ENCODE measurements around the gene NAGPA.

DNA sequence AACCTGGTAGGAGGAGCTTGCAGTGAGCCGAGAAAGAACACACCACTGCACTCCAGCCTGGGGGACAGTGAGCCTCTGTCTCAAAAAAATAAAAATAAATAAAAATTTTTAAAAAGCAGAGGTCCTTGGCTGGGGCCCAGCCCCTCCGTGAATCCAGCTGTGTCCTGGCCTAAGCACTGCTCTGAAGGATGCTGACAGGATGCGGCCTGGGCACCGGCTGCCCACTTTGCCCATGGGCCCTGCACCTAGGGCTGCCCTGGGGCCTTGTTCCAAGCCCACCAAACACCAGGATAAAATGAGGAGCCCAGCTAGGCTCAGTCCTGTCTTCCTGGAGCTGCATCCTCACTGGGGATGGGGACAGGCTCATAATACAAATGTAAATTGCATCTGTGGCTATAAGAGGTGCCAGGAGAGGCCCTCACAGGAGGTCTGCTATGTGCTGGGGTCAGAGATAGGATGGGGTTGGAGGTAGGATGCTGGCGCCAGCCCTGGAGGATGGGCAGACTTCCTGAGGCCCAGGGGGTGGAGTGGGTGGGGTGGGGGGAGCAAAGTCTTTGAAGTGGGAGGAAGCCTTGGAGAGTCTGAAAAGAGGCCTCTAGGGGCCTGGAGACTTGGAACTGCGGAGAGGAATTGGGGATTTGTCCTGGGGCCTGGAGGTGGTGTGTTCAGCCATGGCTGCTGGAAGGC is 25.8 kb upstream of the NAGPA start:
- no peak for TF ChIP-seq KAT7 (CRISPR knock-in tag; IDR thresholded peaks at IDR 0.05; ENCODE audit: borderline replicate concordance)
- TF ChIP-seq, protein P1, sequence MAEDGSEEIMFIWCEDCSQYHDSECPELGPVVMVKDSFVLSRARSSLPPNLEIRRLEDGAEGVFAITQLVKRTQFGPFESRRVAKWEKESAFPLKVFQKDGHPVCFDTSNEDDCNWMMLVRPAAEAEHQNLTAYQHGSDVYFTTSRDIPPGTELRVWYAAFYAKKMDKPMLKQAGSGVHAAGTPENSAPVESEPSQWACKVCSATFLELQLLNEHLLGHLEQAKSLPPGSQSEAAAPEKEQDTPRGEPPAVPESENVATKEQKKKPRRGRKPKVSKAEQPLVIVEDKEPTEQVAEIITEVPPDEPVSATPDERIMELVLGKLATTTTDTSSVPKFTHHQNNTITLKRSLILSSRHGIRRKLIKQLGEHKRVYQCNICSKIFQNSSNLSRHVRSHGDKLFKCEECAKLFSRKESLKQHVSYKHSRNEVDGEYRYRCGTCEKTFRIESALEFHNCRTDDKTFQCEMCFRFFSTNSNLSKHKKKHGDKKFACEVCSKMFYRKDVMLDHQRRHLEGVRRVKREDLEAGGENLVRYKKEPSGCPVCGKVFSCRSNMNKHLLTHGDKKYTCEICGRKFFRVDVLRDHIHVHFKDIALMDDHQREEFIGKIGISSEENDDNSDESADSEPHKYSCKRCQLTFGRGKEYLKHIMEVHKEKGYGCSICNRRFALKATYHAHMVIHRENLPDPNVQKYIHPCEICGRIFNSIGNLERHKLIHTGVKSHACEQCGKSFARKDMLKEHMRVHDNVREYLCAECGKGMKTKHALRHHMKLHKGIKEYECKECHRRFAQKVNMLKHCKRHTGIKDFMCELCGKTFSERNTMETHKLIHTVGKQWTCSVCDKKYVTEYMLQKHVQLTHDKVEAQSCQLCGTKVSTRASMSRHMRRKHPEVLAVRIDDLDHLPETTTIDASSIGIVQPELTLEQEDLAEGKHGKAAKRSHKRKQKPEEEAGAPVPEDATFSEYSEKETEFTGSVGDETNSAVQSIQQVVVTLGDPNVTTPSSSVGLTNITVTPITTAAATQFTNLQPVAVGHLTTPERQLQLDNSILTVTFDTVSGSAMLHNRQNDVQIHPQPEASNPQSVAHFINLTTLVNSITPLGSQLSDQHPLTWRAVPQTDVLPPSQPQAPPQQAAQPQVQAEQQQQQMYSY (CRISPR knock-in tag; IDR thresholded peaks at IDR 0.05), result no peak
- no peak for TF ChIP-seq ZNF232 (CRISPR knock-in tag; IDR thresholded peaks at IDR 0.05)
- TF ChIP-seq, protein P2, sequence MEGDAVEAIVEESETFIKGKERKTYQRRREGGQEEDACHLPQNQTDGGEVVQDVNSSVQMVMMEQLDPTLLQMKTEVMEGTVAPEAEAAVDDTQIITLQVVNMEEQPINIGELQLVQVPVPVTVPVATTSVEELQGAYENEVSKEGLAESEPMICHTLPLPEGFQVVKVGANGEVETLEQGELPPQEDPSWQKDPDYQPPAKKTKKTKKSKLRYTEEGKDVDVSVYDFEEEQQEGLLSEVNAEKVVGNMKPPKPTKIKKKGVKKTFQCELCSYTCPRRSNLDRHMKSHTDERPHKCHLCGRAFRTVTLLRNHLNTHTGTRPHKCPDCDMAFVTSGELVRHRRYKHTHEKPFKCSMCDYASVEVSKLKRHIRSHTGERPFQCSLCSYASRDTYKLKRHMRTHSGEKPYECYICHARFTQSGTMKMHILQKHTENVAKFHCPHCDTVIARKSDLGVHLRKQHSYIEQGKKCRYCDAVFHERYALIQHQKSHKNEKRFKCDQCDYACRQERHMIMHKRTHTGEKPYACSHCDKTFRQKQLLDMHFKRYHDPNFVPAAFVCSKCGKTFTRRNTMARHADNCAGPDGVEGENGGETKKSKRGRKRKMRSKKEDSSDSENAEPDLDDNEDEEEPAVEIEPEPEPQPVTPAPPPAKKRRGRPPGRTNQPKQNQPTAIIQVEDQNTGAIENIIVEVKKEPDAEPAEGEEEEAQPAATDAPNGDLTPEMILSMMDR (IDR thresholded peaks at IDR 0.05), result no peak
- no peak for TF ChIP-seq JUN (CRISPR knock-in tag; IDR thresholded peaks at IDR 0.05)

Data from WTC11 (cell line).